Upper lobe of left lung (tissue), 4 donors: Measurements from ENCODE around the gene C12orf60.

Experiments used
- EP300 ChIP-seq, 4 donors: sonication (generic); formaldehyde crosslinking; IDR thresholded peaks; one replicate each; pipeline ENCODE4 v1.5.1; 2017; ENCODE audit warnings: antibody characterized with exemption in 4 of 4, control low read depth in 2 of 4
- POLR2A ChIP-seq, 4 donors: fragments of 450-650 bp; IDR thresholded peaks; one replicate each; pipeline ENCODE4 v1.5.1; 2016 to 2017; ENCODE audit warnings: antibody characterized with exemption in 4 of 4, mild to moderate bottlenecking in 2 of 4
- POLR2AphosphoS5 ChIP-seq, 2 donors: sonication (generic); formaldehyde crosslinking; IDR thresholded peaks; one replicate each; pipeline ENCODE4 v1.5.1; 2017; ENCODE audit warnings: antibody characterized with exemption in 2 of 2
- TF ChIP-seq, protein P1 (sequence below), 6 experiments: fragments of 450-650 bp in 4 of 6; fragments of 200-600 bp in 2 of 6; sonication (generic) in 2 of 6; IDR thresholded peaks; one replicate each; pipeline ENCODE4 v1.5.1; 2016 to 2019; ENCODE audit warnings: antibody characterized with exemption in 6 of 6

DNA sequence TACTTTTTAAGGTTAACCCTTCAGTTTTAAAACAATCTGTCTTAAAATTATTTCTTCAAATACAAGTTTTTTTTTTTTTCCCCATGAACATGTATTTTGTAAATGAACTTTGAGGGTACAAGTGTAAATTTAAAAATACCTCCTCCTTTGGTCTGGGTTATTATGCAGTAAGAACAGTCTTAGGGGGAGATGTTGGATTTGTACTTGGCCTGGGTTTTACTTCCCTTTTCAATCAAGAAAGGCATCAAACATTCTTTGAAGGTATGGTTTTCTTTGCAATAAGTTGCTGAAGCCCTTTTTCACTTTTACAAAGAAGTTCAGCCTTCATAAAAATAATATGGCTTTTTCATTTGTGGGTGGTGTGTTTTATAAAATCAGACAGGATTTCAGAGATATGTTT lies 20.7 kb upstream of the C12orf60 start:
- TF ChIP-seq, protein P1, sequence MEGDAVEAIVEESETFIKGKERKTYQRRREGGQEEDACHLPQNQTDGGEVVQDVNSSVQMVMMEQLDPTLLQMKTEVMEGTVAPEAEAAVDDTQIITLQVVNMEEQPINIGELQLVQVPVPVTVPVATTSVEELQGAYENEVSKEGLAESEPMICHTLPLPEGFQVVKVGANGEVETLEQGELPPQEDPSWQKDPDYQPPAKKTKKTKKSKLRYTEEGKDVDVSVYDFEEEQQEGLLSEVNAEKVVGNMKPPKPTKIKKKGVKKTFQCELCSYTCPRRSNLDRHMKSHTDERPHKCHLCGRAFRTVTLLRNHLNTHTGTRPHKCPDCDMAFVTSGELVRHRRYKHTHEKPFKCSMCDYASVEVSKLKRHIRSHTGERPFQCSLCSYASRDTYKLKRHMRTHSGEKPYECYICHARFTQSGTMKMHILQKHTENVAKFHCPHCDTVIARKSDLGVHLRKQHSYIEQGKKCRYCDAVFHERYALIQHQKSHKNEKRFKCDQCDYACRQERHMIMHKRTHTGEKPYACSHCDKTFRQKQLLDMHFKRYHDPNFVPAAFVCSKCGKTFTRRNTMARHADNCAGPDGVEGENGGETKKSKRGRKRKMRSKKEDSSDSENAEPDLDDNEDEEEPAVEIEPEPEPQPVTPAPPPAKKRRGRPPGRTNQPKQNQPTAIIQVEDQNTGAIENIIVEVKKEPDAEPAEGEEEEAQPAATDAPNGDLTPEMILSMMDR (IDR thresholded peaks at IDR 0.05), result no peak
- no peak for TF ChIP-seq EP300 (IDR thresholded peaks at IDR 0.05)
- no peak for TF ChIP-seq POLR2AphosphoS5 (IDR thresholded peaks at IDR 0.05)
- no peak for TF ChIP-seq POLR2A (IDR thresholded peaks at IDR 0.05)
